ENCODE data around the gene FUT3. TPM values are rescaled to one million over a fixed set of nuclear protein-coding genes. Genes with fewer than 3 reads are reported as not detected.

Gene FUT3
- total RNA-seq = not detected in 2 replicates

DNA sequence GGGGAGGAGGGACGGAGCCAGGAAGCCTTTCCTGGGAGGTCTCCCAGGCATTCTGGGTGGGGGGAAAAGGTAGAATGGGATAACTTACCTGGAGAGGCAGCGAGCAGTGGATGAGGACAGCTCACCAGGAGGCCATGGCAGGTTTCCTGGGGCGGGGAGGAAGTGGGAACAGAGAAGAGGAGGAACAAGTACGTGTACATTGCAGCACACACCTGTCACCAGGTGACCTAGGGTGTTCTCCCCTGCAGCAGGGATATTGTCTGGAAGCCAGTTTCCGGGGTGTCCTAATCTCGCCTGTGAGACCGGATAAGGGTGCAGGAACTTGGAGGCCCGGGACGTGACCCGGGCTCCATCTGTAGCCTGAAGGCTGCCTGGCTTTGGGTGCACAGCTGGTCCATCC lies at the start of gene FUT3:
Gene FUT3 (minus strand): TSS at position 148 of the 400 bp plus-strand sequence.
- Mint-ChIP-seq H3K4me3 (no peak within 1 kb of the TSS), H3K4me1 (no peaks in the 10 kb centered on the region), H3K27me3 (peaks cover 1% of the 10 kb centered on the region), H3K36me3 (ENCODE audit: low read depth) (no peaks in the 10 kb centered on the region), H3K27ac (no peak within 1 kb of the TSS), H3K9me3 (no peaks in the 10 kb centered on the region)
- no peak for DNase-seq
- intact Hi-C loops (cut with micrococcal nuclease) = no loop called here

DNA sequence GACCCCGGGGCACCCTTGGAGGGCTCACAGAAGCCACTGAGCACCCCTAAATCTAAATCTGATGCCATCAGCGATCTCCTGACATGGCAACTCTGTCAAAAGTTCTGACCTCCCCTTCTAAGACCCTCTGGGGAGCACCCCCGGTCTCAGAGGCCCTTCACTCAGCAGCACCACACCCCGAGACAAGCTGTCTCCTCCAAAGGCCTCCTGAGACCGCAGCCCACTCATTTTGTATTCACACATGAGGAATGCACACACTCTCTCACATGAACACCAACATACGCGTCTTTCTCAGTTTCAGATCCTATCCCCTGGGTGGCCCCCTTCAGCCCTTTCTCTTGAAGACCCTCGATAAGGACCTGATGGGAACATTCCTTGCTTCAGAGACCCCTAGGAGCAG lies 49.7 kb upstream of the FUT3 start:
- Mint-ChIP-seq H3K4me1 (peaks cover 13% of the 10 kb centered on the region), H3K9me3 (no peaks in the 10 kb centered on the region), H3K4me3 (no peak overlapping the region), H3K36me3 (ENCODE audit: low read depth) (peaks cover 13% of the 10 kb centered on the region), H3K27ac (peak overlapping the region; percentile 32), H3K27me3 (no peaks in the 10 kb centered on the region)
- intact Hi-C loops (cut with micrococcal nuclease) = loop anchor here (5.0 to 10.0 kb wide), 3 partner anchors 51 to 176 kb away; partner anchors contain the start of genes CATSPERD and LONP1
- no peak for DNase-seq

DNA sequence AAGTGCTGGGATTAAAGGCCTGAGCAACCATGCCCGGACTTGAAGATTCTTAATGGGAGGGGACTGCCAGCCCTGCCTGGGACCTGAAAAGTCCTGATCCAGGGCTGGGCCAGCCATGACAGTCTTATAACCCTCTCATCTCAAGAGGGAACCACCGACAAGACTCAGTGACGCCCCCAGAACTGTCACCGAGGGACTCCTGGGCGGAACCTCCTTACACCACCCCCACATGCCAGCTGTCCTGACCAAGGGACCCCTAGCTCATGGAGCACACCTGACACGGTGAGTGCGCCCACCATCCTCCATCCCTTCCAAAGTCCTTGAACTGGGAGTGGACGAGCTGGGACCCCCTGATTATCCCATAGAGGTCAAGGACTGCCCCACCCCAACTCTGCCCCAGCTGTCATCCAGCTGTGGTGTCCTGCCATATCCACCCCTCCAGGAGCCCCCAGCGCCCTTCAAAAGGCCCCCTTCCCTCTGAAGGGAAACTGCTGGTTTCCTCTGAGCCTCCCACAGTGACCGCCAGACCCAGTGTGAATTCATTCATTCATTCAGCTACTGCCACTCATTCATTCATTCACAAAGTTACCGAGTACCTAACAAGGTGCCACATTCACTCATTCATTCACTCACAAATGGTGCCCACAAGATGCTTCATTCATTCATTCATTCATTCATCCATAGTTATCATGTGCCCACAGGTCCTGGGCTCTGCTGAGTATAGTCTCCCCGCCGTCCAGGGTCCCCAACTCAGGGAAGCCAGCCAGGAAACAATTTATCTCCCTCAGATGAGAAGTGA lies 48.7 kb upstream of the FUT3 start:
- no peaks in the 10 kb centered on the region for H3K27me3 Mint-ChIP-seq
- H3K9me3 Mint-ChIP-seq = no peaks in the 10 kb centered on the region
- DNase-seq = no peak
- intact Hi-C loops (cut with micrococcal nuclease) = loop anchor here (5.0 to 10.0 kb wide), 3 partner anchors 52 to 175 kb away; partner anchors contain the start of genes CATSPERD and LONP1
- H3K36me3 Mint-ChIP-seq (ENCODE audit: low read depth) = peaks cover 15% of the 10 kb centered on the region
- peaks cover 11% of the 10 kb centered on the region for H3K4me1 Mint-ChIP-seq
- H3K27ac Mint-ChIP-seq = no peak overlapping the region
- no peak overlapping the region for H3K4me3 Mint-ChIP-seq

DNA sequence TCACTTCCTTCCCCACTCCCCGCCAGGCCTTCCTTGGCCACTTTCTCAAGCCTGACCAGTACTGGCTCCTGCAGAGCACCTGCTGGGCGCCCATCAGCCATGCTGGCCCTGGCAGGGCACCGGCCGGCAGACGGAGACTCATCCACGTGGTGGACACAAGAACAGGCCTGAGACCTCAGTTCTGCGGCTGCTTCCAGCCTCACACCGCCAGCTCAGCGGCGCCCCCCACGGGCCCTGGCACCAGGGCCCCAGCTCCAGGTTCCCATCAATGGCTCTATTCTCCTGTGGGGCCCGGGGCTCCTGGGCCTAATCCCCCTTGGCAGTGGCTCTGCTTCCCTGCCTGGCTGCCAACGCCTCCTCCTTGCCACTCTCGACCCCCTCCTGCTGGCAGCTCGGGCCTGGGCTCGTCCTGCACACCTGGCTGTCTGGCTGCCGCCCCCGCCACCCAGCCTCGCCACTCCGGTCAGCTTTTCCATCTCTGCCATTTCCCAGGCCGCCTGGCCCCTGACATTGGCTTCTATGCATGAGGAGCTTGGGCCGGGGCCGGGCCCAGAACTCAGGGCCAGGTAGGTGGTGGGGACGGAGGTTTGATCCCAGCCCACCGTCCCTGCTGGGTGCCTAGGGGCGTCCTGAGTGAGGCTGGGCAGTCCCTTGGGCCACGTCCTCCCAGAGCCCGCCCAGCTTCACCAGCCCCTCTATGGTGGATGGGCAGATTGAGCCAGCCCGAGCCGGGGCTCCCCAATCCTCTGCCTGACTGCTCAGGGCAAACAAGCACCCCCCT lies 46.1 kb upstream of the FUT3 start:
- no peak overlapping the region for H3K4me3 Mint-ChIP-seq
- no peaks in the 10 kb centered on the region for H3K27me3 Mint-ChIP-seq
- H3K9me3 Mint-ChIP-seq = no peaks in the 10 kb centered on the region
- intact Hi-C loops (cut with micrococcal nuclease) = no loop called here
- no peak for DNase-seq
- no peak overlapping the region for H3K27ac Mint-ChIP-seq
- H3K4me1 Mint-ChIP-seq = peaks cover 8% of the 10 kb centered on the region
- peaks cover 10% of the 10 kb centered on the region for H3K36me3 Mint-ChIP-seq (ENCODE audit: low read depth)

DNA sequence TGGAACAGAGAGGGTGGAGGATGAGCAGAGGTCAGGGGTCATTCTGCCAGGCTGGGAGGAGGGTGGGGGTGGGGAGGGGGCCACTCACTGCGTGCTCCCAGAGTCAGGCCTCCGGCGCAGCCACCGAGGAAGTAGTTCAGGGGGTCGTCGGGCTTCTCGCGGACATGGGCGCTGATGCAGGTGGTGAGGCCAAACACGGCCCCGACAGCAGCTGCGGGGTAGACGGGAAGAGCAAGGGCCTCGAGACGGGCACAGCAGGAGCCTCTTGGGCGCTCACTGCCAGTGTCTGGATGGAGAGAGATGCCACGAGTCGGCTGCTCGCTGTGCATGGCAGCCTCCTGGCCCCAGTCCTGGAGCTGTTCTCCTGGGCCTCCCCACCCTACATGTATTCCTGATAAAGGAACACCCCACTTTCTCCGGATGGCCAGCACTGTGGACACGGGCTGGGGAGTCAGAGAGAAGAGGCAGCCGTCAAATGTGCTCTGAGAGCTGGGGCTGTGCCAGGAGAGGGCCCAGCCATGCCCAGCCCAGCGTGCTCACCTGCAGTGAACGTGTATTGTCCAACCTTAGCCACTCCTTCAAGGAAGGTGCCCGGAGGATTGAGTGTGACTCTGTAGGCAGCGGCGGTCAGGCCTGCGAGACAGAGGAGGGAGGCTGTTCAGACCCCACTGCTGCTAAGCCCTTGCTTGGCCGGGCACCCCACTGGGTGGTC lies 45.3 kb upstream of the FUT3 start:
- DNase-seq = no peak
- Mint-ChIP-seq H3K4me1 (peaks cover 8% of the 10 kb centered on the region), H3K4me3 (no peak overlapping the region), H3K27me3 (no peaks in the 10 kb centered on the region), H3K9me3 (no peaks in the 10 kb centered on the region), H3K27ac (no peak overlapping the region), H3K36me3 (ENCODE audit: low read depth) (peaks cover 10% of the 10 kb centered on the region)
- intact Hi-C loops (cut with micrococcal nuclease) = no loop called here

DNA sequence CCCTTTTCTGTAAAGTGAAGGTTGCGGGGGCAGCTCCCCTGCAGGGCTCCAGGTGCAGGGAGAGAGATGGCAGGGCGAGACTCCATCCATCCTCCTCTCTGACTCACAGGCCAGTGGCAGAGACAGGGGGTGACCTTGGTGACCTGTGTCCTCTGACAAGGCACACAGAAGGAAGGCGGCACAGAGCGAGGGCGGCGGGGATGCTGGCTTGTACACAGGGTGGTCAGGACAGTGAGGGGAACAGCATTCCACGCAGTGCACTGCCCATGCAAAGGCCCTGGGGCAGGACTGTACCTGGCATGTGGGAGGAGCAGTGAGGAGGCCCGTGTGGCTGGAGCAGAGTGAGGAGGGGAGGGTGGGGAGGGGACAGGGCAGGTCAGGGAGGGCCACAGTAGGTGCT lies 44.6 kb upstream of the FUT3 start:
- DNase-seq = no peak
- Mint-ChIP-seq H3K4me3 (no peak overlapping the region), H3K9me3 (no peaks in the 10 kb centered on the region), H3K36me3 (ENCODE audit: low read depth) (peaks cover 8% of the 10 kb centered on the region), H3K27me3 (no peaks in the 10 kb centered on the region), H3K27ac (no peak overlapping the region), H3K4me1 (peaks cover 5% of the 10 kb centered on the region)
- intact Hi-C loops (cut with micrococcal nuclease) = no loop called here

DNA sequence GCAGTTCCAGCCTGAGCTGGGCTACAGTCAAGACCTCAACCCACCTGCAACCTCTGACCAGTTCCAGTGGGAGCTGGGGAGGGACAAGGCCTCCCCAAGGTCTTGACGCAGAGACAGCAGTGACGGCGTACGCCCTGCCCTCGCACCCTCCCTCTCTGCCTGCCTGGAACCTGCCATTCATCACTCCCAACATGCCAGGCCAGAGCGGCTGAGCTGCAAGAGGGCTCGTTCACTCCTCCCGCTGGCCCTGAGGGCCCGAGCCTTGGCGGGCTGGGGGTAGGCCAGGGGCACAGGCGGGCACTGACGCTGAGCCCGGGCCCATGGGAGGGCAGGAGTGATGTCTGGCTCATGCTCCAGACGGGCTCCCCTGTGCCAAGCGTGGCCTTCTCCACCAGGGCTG lies 44.2 kb upstream of the FUT3 start:
- Mint-ChIP-seq H3K36me3 (ENCODE audit: low read depth) (peaks cover 8% of the 10 kb centered on the region), H3K27ac (no peak overlapping the region), H3K9me3 (no peaks in the 10 kb centered on the region), H3K27me3 (no peaks in the 10 kb centered on the region), H3K4me3 (no peak overlapping the region), H3K4me1 (peaks cover 4% of the 10 kb centered on the region)
- intact Hi-C loops (cut with micrococcal nuclease) = no loop called here
- no peak for DNase-seq

DNA sequence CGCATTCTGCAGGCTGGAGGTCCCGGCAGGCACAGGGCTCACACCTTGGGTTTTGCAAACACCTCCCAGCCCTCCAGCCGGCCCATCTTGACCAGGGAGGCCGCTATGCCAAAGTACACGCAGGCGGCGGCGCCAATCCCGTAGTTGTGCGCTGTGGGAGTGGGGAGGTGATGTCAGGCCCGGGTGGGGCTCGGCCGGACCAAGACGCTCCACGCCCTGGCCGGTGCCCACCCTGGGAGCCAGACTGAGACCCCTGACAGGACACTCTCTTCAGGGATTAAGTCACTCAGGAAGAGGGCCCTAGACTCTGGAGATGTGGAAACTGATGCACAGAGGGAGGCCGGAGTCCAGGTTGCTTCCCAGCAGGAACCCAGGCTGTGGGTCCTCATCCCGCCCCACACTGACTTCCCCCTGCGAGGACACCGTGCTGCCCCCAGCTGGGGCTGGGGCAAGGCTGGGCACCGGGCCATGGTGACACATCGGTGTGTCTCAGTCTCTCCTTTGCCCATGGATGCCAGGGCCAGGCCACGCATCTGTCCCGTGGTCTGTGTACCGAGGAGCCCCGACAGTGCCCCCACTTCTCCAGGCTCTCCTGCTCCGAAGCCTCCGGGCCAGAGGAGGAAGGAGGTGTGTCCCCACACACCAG lies 43.6 kb upstream of the FUT3 start:
- Mint-ChIP-seq H3K4me1 (no peaks in the 10 kb centered on the region), H3K36me3 (ENCODE audit: low read depth) (peaks cover 3% of the 10 kb centered on the region), H3K4me3 (no peak overlapping the region), H3K27ac (no peak overlapping the region), H3K27me3 (peaks cover under 1% of the 10 kb centered on the region), H3K9me3 (no peaks in the 10 kb centered on the region)
- DNase-seq = no peak
- intact Hi-C loops (cut with micrococcal nuclease) = no loop called here

DNA sequence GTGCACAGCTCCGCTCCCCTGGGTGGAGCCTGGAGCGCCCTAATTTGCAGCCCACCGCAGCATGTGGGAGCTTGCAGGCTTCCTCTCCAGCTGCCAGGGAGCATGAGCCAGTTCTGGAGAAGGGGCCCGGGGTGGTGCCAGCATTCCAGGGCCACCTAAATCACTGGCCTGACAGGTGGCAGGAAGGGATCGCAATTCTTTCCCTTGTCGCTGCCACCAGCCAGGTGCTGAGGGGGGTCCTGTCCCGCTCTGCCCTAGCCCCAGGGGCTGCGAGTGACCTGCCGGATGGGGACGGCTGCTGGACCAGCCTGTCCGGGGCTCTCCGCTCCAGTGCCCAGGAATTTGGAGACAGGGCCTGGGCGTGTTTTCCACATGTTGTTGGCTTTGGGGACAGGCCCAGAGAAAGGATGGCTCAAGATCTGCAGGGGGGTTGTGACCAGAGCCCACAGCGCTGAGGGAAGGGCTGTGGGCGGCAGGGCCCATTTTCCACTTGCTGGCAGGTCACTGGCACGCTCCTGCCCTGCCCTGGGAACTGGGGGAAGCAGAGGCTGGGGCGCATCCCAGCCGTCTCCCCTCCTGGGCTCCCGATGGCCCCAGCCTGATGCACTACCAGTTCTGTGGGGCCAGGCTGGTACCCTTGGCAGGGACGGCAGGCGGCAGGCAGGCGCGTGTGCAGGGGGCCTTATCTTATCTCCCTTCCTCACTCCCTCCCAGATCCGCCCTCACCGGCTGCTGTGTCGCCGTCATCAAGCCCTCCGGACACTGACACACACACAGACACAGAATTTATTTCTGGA lies 42.9 kb upstream of the FUT3 start:
- no peaks in the 10 kb centered on the region for H3K4me1 Mint-ChIP-seq
- intact Hi-C loops (cut with micrococcal nuclease) = no loop called here
- no peaks in the 10 kb centered on the region for H3K9me3 Mint-ChIP-seq

DNA sequence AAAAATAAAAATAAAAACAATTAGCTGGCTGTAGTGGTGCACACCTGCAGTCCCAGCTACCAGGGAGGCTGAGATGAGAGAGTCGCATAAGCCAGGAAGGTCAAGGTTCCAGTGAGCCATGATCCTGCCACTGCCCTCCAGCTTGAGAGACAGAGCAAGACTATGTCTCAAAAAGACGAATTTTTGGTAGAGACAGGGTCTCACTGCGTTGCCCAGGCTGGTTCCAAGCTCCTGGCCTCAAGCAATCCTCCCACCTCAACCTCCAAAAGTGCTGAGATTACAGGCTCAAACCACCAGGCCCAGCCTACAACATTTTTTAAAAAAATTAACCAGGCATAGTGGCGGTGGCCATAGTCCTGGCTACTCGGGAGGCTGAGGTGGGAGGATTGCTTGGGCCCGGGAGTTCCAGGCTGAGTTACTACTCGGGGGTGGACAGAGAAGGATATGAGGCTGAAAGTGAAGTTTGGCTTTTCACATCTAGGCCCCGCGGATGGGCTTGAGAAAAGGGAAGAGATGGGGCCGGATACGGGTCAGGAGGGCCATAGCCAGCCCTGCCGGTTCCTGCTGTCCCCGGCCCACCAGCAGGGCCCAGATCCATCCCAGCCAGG lies 42.2 kb upstream of the FUT3 start:
- Mint-ChIP-seq H3K36me3 (ENCODE audit: low read depth) (peaks cover 3% of the 10 kb centered on the region), H3K27ac (no peak overlapping the region), H3K4me1 (no peaks in the 10 kb centered on the region), H3K9me3 (no peaks in the 10 kb centered on the region), H3K4me3 (no peak overlapping the region), H3K27me3 (peaks cover 3% of the 10 kb centered on the region)
- DNase-seq = no peak
- intact Hi-C loops (cut with micrococcal nuclease) = no loop called here

More for the DNA sequence above, 42.9 kb upstream of the FUT3 start:
- DNase-seq = no peak
- Mint-ChIP-seq H3K4me3 (no peak overlapping the region), H3K27me3 (peaks cover 3% of the 10 kb centered on the region), H3K27ac (no peak overlapping the region), H3K36me3 (ENCODE audit: low read depth) (peaks cover 3% of the 10 kb centered on the region)

DNA sequence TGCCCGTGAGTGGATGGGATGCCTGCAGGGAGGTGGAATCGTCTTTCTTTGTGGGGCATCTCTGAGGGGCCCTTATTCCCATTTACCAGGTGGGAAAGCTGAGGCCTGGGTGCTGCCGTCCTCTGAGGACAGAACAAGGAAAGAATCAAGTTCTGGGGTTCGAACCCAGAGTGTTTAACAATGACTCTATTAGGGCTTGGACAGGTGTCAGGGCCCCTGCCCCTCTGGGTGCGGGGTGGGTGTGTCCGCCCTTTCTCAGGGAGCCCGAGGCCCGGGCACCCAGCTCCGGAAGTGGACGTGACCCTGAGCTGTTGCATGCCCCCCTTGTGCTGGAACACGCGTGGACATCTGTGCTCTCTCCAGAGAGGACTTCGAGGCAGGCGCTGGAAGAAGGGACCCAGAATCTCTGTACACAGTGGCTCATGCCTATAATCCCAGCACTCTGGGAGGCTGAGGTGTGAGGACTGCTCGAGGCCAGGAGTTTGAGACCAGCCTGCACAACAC lies 41.6 kb upstream of the FUT3 start:
- intact Hi-C loops (cut with micrococcal nuclease) = no loop called here
- H3K36me3 Mint-ChIP-seq (ENCODE audit: low read depth) = peaks cover 3% of the 10 kb centered on the region
- H3K27me3 Mint-ChIP-seq = peaks cover 3% of the 10 kb centered on the region
- H3K9me3 Mint-ChIP-seq = no peaks in the 10 kb centered on the region
- H3K4me3 Mint-ChIP-seq = no peak overlapping the region
- no peak overlapping the region for H3K27ac Mint-ChIP-seq
- H3K4me1 Mint-ChIP-seq = no peaks in the 10 kb centered on the region
- no peak for DNase-seq

DNA sequence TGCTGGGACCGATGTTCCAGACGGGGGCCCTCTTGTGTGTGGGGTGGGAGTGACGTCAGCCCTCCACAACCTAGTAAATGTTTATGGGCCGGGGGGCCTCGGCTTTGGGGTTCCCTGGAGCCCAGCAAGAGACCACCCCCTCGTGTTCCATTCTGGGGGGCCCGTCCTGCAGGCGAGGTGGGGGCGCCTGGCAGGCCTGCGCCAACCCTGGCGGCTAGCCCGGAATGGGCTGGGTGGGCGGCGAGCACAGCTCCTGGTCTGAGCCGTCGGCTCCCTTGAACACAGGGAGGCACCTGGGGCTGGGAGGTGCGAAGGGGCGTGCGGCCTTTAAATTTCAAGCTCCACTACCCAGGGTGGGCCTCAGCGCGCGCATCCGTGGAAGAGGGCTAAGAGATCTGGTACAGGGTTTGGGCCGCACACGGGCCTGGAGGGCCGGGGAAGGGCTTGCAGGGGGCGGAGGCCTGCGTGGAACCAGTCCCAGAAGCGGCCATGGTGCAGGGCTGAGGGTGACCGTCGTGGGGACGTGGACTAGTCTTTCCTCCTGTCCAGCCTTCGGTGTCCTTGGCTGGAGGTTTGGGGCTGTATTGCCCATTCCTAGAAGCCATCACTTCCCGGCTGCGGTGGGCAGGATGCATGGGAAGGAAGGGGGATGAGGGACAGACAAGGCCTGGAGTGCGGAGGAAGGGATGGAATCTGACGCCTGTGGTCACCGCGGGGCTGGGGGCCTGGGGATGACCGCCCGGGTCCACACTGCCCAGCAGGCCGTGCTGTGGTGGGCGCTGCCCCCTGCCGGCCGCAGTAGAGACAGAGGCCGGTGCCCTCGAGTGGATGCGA lies 40.9 kb upstream of the FUT3 start:
- H3K4me1 Mint-ChIP-seq = no peaks in the 10 kb centered on the region
- DNase-seq = peak; percentile 71
- no peak overlapping the region for H3K4me3 Mint-ChIP-seq
- H3K27me3 Mint-ChIP-seq = peaks cover 3% of the 10 kb centered on the region
- H3K27ac Mint-ChIP-seq = no peak overlapping the region
- H3K36me3 Mint-ChIP-seq (ENCODE audit: low read depth) = peaks cover 3% of the 10 kb centered on the region
- intact Hi-C loops (cut with micrococcal nuclease) = no loop called here
- H3K9me3 Mint-ChIP-seq = no peaks in the 10 kb centered on the region

All from activated CD4-positive, alpha-beta T cell treated with anti-CD3 and anti-CD28 coated beads, Interleukin-2, amount 10 ng/mL, durations not matched to agents 24 days and 14 days (primary cell).